Effector CD8-positive, alpha-beta T cell (primary cell): ENCODE results near the gene FGF1.

Source experiments
- DNase-seq: peaks from one replicate; lab custom pipeline; 2025; lab: John Stamatoyannopoulos, UW

Gene FGF1

GRCh38 chr5:142613271-142613671 is 72.6 kb downstream of the FGF1 start:
- DNase-seq = no peak

GRCh38 chr5:142612494-142613270 is 73.2 kb downstream of the FGF1 start:
- no peak for DNase-seq

- peak; percentile 33 for DNase-seq
Observed at GRCh38 chr5:142611154-142611553, 74.7 kb downstream of the FGF1 start.

- no peak for DNase-seq
Observed at GRCh38 chr5:142610176-142611001, 75.5 kb downstream of the FGF1 start.

GRCh38 chr5:142609142-142609541 is 76.7 kb downstream of the FGF1 start:
- no peak for DNase-seq

GRCh38 chr5:142608081-142608480 is 77.8 kb downstream of the FGF1 start:
- DNase-seq = no peak

- no peak for DNase-seq
Observed at GRCh38 chr5:142605611-142606010, 80.3 kb downstream of the FGF1 start.

- no peak for DNase-seq
Observed at GRCh38 chr5:142602720-142603245, 83.1 kb downstream of the FGF1 start.

GRCh38 chr5:142601432-142601831 is 84.5 kb downstream of the FGF1 start:
- no peak for DNase-seq

GRCh38 chr5:142600611-142601358 is 85.1 kb downstream of the FGF1 start:
- DNase-seq = no peak

- no peak for DNase-seq
Observed at GRCh38 chr5:142600092-142600491, 85.8 kb downstream of the FGF1 start.

- no peak for DNase-seq
Observed at GRCh38 chr5:142598338-142598700, 87.6 kb downstream of the FGF1 start.

GRCh38 chr5:142597546-142598337 is 88.1 kb downstream of the FGF1 start:
- DNase-seq = no peak

GRCh38 chr5:142597025-142597424 is 88.9 kb downstream of the FGF1 start:
- DNase-seq = no peak

GRCh38 chr5:142592365-142592764 is 93.5 kb downstream of the FGF1 start:
- no peak for DNase-seq

- no peak for DNase-seq
Observed at GRCh38 chr5:142590451-142591231, 95.2 kb downstream of the FGF1 start.

- DNase-seq = no peak
Observed at GRCh38 chr5:142589720-142590119, 96.2 kb downstream of the FGF1 start.

- no peak for DNase-seq
Observed at GRCh38 chr5:142587354-142587965, 98.4 kb downstream of the FGF1 start.

- DNase-seq = no peak
Observed at GRCh38 chr5:142586552-142586951, 99.3 kb downstream of the FGF1 start.

- no peak for DNase-seq
Observed at GRCh38 chr5:142585451-142585850, 100.4 kb downstream of the FGF1 start.
